ENCODE results near the gene BICC1. TPM values are rescaled to one million over a fixed set of nuclear protein-coding genes. Genes with fewer than 3 reads are reported as not detected.

The BICC1 gene
- total and polyA plus RNA-seq, 8 donors: 19.0 to 37.4 (median 23.0) TPM

DNA sequence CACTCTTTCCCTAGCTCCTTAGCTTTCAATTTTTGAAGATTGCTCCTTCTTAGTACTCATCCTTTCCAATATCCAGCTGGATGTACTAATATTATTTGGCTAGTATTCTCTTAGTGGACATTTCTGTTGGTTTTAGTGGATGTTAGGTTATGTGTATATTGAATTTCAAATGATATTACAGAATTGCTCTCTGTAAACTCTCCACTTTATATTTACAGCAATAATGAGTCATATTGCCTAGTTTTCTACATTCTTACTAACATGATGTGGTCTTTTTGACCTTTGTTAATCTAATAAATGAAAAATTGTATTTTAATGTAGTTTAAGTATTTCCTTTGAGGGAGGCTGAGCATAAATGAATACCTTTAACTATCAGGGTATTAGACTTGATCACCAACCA, 69.4 kb downstream of the BICC1 start:
- H3K4me1 ChIP-seq: peaks cover 0 to 10% (median 4%) of the 10 kb centered on the region in 3 donors
- no peak for DNase-seq
- FAIRE-seq: no peak
- no peak overlapping the region for H3K4me3 ChIP-seq
- no peak overlapping the region for H3K27ac ChIP-seq
- H3K36me3 ChIP-seq: no peaks in the 10 kb centered on the region
- H3K9me3 ChIP-seq: no peaks in the 10 kb centered on the region
- TF ChIP-seq, protein P1, sequence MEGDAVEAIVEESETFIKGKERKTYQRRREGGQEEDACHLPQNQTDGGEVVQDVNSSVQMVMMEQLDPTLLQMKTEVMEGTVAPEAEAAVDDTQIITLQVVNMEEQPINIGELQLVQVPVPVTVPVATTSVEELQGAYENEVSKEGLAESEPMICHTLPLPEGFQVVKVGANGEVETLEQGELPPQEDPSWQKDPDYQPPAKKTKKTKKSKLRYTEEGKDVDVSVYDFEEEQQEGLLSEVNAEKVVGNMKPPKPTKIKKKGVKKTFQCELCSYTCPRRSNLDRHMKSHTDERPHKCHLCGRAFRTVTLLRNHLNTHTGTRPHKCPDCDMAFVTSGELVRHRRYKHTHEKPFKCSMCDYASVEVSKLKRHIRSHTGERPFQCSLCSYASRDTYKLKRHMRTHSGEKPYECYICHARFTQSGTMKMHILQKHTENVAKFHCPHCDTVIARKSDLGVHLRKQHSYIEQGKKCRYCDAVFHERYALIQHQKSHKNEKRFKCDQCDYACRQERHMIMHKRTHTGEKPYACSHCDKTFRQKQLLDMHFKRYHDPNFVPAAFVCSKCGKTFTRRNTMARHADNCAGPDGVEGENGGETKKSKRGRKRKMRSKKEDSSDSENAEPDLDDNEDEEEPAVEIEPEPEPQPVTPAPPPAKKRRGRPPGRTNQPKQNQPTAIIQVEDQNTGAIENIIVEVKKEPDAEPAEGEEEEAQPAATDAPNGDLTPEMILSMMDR (IDR thresholded peaks at IDR 0.05): no peak
- no peak for ATAC-seq
- no peaks in the 10 kb centered on the region for H3K27me3 ChIP-seq
- intact Hi-C loops (cut with DNase I): no loop called here

DNA sequence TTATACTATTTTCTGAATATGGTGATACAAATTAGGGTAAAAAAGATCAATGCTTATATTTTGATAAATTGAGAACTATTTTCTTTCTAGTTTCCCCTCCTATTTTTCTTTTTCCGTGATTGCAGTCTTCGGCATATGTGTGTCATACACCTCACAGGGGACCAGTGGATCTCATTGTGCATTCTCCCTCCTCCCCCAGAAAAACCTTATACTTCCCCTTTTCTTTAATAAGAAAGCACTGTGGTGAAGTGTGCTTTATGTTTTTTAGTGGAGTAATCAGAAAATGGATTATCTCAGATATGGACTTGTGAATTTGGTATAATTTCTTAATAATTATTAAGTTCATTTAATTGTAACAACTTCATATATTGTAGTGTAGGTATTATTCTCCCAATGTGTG, 72.8 kb downstream of the BICC1 start:
- FAIRE-seq (no peak), ATAC-seq (no peak), DNase-seq (no peak)
- WGBS, 2 donors: 69 to 93% methylated on average over 2 of the region's 2 CpGs
- TF ChIP-seq, protein P1 (IDR thresholded peaks at IDR 0.05): no peak
- no peaks in the 10 kb centered on the region for H3K36me3 ChIP-seq
- H3K4me1 ChIP-seq: peaks cover 0 to 4% (median 0%) of the 10 kb centered on the region in 3 donors
- H3K9me3 ChIP-seq: no peaks in the 10 kb centered on the region
- H3K27me3 ChIP-seq: no peaks in the 10 kb centered on the region
- H3K27ac ChIP-seq: no peak overlapping the region
- intact Hi-C loops (cut with DNase I): no loop called here
- no peak overlapping the region for H3K4me3 ChIP-seq

DNA sequence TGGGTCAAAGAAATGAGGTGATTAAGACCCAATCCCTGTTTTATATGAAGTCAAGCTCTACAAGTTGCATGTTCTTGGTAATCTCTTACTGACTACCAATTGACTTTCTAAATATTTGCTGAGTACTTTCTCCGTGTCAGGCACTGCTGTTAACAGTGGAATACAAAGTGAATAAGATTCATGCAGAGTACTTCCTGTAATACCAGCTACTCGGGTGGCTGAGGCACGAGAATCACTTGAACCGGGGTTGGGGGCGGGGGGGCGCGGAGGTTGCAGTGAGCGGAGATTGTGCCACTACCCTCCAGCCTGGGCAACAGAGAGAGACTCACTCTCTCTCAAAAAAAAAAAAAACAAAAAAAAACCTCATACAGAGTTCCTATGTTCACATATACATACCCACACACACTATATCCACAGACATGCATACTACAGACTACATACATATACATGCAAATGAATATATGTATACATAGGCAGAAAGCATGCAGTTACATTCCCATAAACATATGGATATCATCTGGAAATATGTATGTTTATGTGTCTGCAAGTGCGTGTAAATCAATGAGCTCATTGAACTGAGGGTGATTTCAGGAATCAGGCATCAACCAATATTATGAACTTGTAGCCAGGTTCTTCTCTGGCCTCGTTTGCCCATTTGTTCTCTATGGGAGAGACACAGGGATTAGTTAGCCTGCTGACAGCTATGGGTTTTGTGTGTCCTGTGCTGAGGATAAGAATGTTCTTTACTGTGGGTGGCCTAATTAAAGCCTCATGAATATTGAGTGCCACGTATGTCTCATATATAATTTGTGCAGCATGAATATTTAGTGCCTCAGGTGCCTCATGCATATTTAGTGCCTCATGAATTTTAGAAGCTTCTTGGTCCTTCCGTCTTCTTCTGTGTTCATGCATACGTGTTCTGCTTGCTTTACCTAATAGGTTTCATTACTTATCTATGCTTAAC, 73.9 kb downstream of the BICC1 start:
- no peak for DNase-seq
- intact Hi-C loops (cut with DNase I): no loop called here
- Histone ChIP-seq H3K36me3 (no peaks in the 10 kb centered on the region), H3K27ac (no peak overlapping the region), H3K4me1 (peaks cover 0 to 4% (median 0%) of the 10 kb centered on the region in 3 donors), H3K4me3 (no peak overlapping the region), H3K27me3 (no peaks in the 10 kb centered on the region), H3K9me3 (no peaks in the 10 kb centered on the region)
- WGBS, 2 donors: 55 to 57% methylated on average over 13 of the region's 13 CpGs
- no peak for FAIRE-seq
- TF ChIP-seq, protein P1 (IDR thresholded peaks at IDR 0.05): no peak
- ATAC-seq: no peak

DNA sequence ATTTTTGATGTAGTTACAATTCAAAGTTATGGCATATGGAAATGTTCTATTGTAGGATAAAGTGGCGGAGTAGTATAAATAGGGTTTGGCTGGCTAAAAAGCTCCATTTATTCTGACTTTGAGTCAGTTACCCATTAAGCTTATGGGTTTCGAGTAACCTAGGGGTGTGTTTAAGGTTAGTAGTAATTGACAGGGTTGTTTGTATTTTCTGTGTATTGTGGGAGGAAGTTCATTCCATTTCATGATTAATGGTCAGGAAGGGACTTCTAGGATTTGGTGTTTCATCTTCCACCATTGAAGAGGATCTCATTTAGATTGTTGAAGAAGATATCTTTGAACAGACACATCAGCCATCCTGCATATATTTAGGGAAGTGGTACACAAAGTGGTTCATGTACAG, 75.0 kb downstream of the BICC1 start:
- no peak for FAIRE-seq
- no peak overlapping the region for H3K27ac ChIP-seq
- no peak for DNase-seq
- TF ChIP-seq, protein P1 (IDR thresholded peaks at IDR 0.05): no peak
- no peaks in the 10 kb centered on the region for H3K36me3 ChIP-seq
- H3K4me3 ChIP-seq: no peak overlapping the region
- no peaks in the 10 kb centered on the region for H3K4me1 ChIP-seq
- no peaks in the 10 kb centered on the region for H3K27me3 ChIP-seq
- intact Hi-C loops (cut with DNase I): no loop called here
- no peaks in the 10 kb centered on the region for H3K9me3 ChIP-seq
- ATAC-seq: no peak
- 65 to 83% methylated on average over 2 of the region's 2 CpGs for WGBS, 2 donors
